Endothelial cell of umbilical vein (primary cell): ENCODE measurements around the gene ANXA5. TPM values are rescaled to one million over a fixed set of nuclear protein-coding genes. Genes with fewer than 3 reads are reported as not detected.

Source experiments
- BruUV-seq: library from RNA; stranded (reverse); fragments of 400-500 nt; replicated peaks from 2 replicates; lab custom pipeline; 2021; lab: Mats Ljungman, UMichigan
- CTCF ChIA-PET: fragments of 300-600, 350-600 bp; sonication (Branson Sonifier 250); formaldehyde crosslinking; loops from one replicate; lab custom pipeline; 2021; ENCODE audit warnings: antibody characterized with exemption, inconsistent platforms; lab: Charles Lee
- POLR2A ChIA-PET: fragments of 300-600, 350-600 bp; sonication (Branson Sonifier 250); formaldehyde crosslinking; loops from one replicate; lab custom pipeline; 2021; ENCODE audit warnings: antibody characterized with exemption, inconsistent platforms; lab: Charles Lee
- DNase-seq: peaks from one replicate; pipeline ENCODE4 v3.0.0-alpha.2; 2011; ENCODE audit warnings: low read depth, low spot score
- FAIRE-seq: peaks from 2 replicates; lab custom pipeline; 2011; peaks lifted over from hg19 to GRCh38; lab: Jason Lieb, UNC
- H2AFZ ChIP-seq: 2 replicates; pipeline ENCODE4 v1.6.0; 2012; ENCODE audit warnings: low read depth, low read length, control low read depth, inconsistent platforms
- H3K27ac ChIP-seq: 2 replicates; pipeline ENCODE4 v1.5.1; 2011; ENCODE audit warnings: low read depth, mild to moderate bottlenecking, control low read depth, low read length, moderate library complexity; ENCODE audit not compliant: insufficient read depth
- H3K27me3 ChIP-seq, 2 experiments: 2 replicates each; pipeline versions ENCODE4 v1.6.0 to v1.6.1; 2011; ENCODE audit warnings: low read length in 2 of 2, mixed read lengths in 1 of 2; ENCODE audit not compliant: control insufficient read depth in 2 of 2, insufficient read depth in 2 of 2
- H3K36me3 ChIP-seq, 2 experiments: 2 replicates in 1 of 2; 3 replicates in 1 of 2; pipeline ENCODE4 v1.5.1; 2011; ENCODE audit warnings: low read length in 2 of 2, mild to moderate bottlenecking in 1 of 2, moderate library complexity in 1 of 2; ENCODE audit not compliant: control insufficient read depth in 2 of 2, insufficient read depth in 2 of 2; ENCODE audit errors: extremely low read depth in 1 of 2
- H3K4me1 ChIP-seq: 3 replicates; pipeline ENCODE4 v1.5.1; 2011; ENCODE audit warnings: mild to moderate bottlenecking, low read length; ENCODE audit not compliant: control insufficient read depth, insufficient read depth; ENCODE audit errors: extremely low read depth
- H3K4me2 ChIP-seq: 2 replicates; pipeline ENCODE4 v1.6.1; 2011; ENCODE audit warnings: low read length, control low read depth, mixed read lengths; ENCODE audit not compliant: insufficient read depth
- H3K4me3 ChIP-seq, 3 experiments: fragments of 200-600 bp in 1 of 3; sonication (generic), shearing (Covaris generic) in 1 of 3; replicated peaks in 1 of 3; 2 replicates each; pipeline ENCODE4 v1.5.1; 2011 to 2016; ENCODE audit warnings: control low read depth in 3 of 3, low read length in 3 of 3, mild to moderate bottlenecking in 2 of 3, inconsistent platforms in 1 of 3, low read depth in 1 of 3, moderate library complexity in 1 of 3; ENCODE audit not compliant: insufficient read depth in 1 of 3
- H3K79me2 ChIP-seq: 2 replicates; pipeline ENCODE4 v1.6.0; 2012; ENCODE audit warnings: low read length, inconsistent platforms; ENCODE audit not compliant: control insufficient read depth, insufficient read depth
- H3K9ac ChIP-seq: replicated peaks from 2 replicates; pipeline ENCODE3; 2011; ENCODE audit warnings: low read length, control low read depth; ENCODE audit not compliant: insufficient read depth; ENCODE audit errors: extremely low read depth
- H3K9me1 ChIP-seq: replicated peaks from 3 replicates; pipeline ENCODE4 v1.6.0; 2011; ENCODE audit warnings: mild to moderate bottlenecking, low read length; ENCODE audit not compliant: control insufficient read depth, insufficient read depth; ENCODE audit errors: extremely low read depth
- H3K9me3 ChIP-seq: replicated peaks from 2 replicates; pipeline ENCODE4 v1.5.1; 2012; ENCODE audit warnings: low read length, inconsistent platforms; ENCODE audit not compliant: control insufficient read depth, insufficient read depth
- H4K20me1 ChIP-seq: replicated peaks from 2 replicates; pipeline ENCODE3; 2011; ENCODE audit warnings: mild to moderate bottlenecking, low read length; ENCODE audit not compliant: control insufficient read depth, insufficient read depth; ENCODE audit errors: extremely low read depth
- EZH2 ChIP-seq: IDR thresholded peaks from 2 replicates; pipeline ENCODE4 v1.6.1; 2012; ENCODE audit warnings: borderline replicate concordance, low read depth, mild to moderate bottlenecking, moderate library complexity, low read length, inconsistent platforms; ENCODE audit not compliant: severe bottlenecking
- FOS ChIP-seq: IDR thresholded peaks from 2 replicates; pipeline ENCODE4 v1.6.1; 2011; ENCODE audit warnings: mild to moderate bottlenecking, low read length, moderate library complexity, borderline replicate concordance; ENCODE audit not compliant: insufficient read depth
- GATA2 ChIP-seq: IDR thresholded peaks from 2 replicates; pipeline ENCODE4 v1.7.0; 2011; ENCODE audit warnings: low read depth, mild to moderate bottlenecking, moderate library complexity, mixed read lengths, low read length; ENCODE audit not compliant: insufficient read length, insufficient read depth
- JUN ChIP-seq: IDR thresholded peaks from 2 replicates; pipeline ENCODE4 v1.6.1; 2011; ENCODE audit warnings: borderline replicate concordance, low read depth; ENCODE audit not compliant: insufficient read length, insufficient read depth
- MYC ChIP-seq: IDR thresholded peaks from one replicate; pipeline ENCODE4 v1.6.1; 2011; ENCODE audit warnings: mild to moderate bottlenecking, low read depth, low read length
- POLR2A ChIP-seq: IDR thresholded peaks from 2 replicates; pipeline ENCODE4 v1.6.1; 2012; ENCODE audit warnings: low read depth, mild to moderate bottlenecking, control low read depth, low read length
- POLR2AphosphoS5 ChIP-seq: IDR thresholded peaks from 2 replicates; pipeline ENCODE4 v1.6.1; 2012; ENCODE audit warnings: low read depth, mild to moderate bottlenecking, control low read depth, low read length, moderate library complexity; ENCODE audit not compliant: insufficient read depth
- dilution Hi-C: fragments of 300-500 bp; cut with MboI; formaldehyde crosslinking; loops from one replicate; pipeline ENCODE4 v1.15.0; 2019; ENCODE audit warnings: low sequenced_read_pairs; ENCODE audit not compliant: extremely low pct_ligation_motif_present
- intact Hi-C: fragments of 100-400 bp; cut with micrococcal nuclease; formaldehyde crosslinking; loops from one replicate; pipeline ENCODE4 v1.10.0; 2022
- polyA plus RNA-seq, 4 experiments: library from polyadenylated mRNA; depleted of rRNA in 3 of 4; stranded (reverse) in 3 of 4; unstranded in 1 of 4; fragments of >200 nt; gene quantifications; 2 replicates each; pipeline versions ENCODE4 v1.2.1 to v1.2.3, GENCODE V29; 2011 to 2012; ENCODE audit warnings: missing spikeins in 1 of 4
- total RNA-seq: library from RNA; stranded (reverse); gene quantifications from 2 replicates; pipeline ENCODE4 v1.2.3, GENCODE V29; 2021
- TF ChIP-seq, protein P1 (sequence below), 2 donors: IDR thresholded peaks; 1 replicate in 1 of 2; 2 replicates in 1 of 2; pipeline ENCODE4 v1.5.1; 2011; ENCODE audit warnings: low read length in 2 of 2, mild to moderate bottlenecking in 2 of 2, moderate library complexity in 2 of 2, control low read depth in 1 of 2, inconsistent platforms in 1 of 2, low read depth in 1 of 2; ENCODE audit not compliant: insufficient read depth in 1 of 2; ENCODE audit errors: extremely low read depth in 1 of 2
- TF ChIP-seq, protein P2 (sequence below): IDR thresholded peaks from 2 replicates; pipeline ENCODE4 v1.6.1; 2011; ENCODE audit not compliant: insufficient read depth, insufficient read length

The ANXA5 gene
- total and polyA plus RNA-seq, 2 donors (not counting 3 experiments of a cell fraction or from before 2014, with no cell fraction given) = 450 to 528 TPM

DNA sequence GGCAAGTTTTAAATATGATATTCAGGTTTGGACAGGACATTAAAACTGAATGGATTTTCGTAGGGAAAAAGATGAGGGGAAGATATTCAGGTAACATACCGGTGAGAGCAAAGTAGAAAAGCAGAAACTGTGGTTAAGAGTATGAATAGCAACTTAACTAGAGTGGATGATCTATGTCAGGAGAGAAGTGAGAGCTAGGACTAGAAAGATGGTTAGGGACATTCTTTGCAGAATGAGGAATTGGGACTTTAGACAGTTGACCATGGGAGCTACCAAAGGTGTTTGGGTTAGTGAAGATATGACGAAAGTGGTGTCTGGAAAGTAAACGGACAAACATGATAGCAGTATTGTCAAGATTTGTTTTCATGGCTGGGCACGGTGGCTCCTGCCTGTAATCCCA is 45.2 kb downstream of the ANXA5 start:
- Histone ChIP-seq H3K27me3 (no peaks in the 10 kb centered on the region), H2AFZ (no peak overlapping the region), H3K4me3 (no peak overlapping the region), H3K4me2 (no peak overlapping the region), H3K9ac (no peak overlapping the region), H3K9me1 (no peaks in the 10 kb centered on the region), H3K36me3 (no peaks in the 10 kb centered on the region), H3K9me3 (no peaks in the 10 kb centered on the region), H3K4me1 (no peaks in the 10 kb centered on the region), H4K20me1 (no peaks in the 10 kb centered on the region), H3K27ac (no peak overlapping the region), H3K79me2 (no peaks in the 10 kb centered on the region)
- TF ChIP-seq GATA2 = no peak
- TF ChIP-seq, protein P1, sequence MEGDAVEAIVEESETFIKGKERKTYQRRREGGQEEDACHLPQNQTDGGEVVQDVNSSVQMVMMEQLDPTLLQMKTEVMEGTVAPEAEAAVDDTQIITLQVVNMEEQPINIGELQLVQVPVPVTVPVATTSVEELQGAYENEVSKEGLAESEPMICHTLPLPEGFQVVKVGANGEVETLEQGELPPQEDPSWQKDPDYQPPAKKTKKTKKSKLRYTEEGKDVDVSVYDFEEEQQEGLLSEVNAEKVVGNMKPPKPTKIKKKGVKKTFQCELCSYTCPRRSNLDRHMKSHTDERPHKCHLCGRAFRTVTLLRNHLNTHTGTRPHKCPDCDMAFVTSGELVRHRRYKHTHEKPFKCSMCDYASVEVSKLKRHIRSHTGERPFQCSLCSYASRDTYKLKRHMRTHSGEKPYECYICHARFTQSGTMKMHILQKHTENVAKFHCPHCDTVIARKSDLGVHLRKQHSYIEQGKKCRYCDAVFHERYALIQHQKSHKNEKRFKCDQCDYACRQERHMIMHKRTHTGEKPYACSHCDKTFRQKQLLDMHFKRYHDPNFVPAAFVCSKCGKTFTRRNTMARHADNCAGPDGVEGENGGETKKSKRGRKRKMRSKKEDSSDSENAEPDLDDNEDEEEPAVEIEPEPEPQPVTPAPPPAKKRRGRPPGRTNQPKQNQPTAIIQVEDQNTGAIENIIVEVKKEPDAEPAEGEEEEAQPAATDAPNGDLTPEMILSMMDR (IDR thresholded peaks at IDR 0.05; ENCODE audit: extremely low read depth in 1 of 2, insufficient read depth in 1 of 2, low read depth in 1 of 2, low read length in 2 of 2) = no peak
- no peak for TF ChIP-seq POLR2A
- TF ChIP-seq FOS = no peak
- TF ChIP-seq, protein P2, sequence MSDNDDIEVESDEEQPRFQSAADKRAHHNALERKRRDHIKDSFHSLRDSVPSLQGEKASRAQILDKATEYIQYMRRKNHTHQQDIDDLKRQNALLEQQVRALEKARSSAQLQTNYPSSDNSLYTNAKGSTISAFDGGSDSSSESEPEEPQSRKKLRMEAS = no peak
- TF ChIP-seq POLR2AphosphoS5 = no peak
- TF ChIP-seq MYC = no peak
- no peak for TF ChIP-seq EZH2
- TF ChIP-seq JUN = no peak
- CTCF ChIA-PET = interaction anchor here (1.6 to 7.7 kb wide), 2 partner anchors 167 to 282 kb away, joined by 6 to 65 read pairs; no protein-coding TSS in a partner anchor
- FAIRE-seq (no peak), DNase-seq (no peak)
- BruUV-seq = no TSS peak
- POLR2A ChIA-PET = no interaction called here
- intact Hi-C loops = no loop called here
- dilution Hi-C loops = no loop called here
